Activated CD8-positive, alpha-beta memory T cell treated with anti-CD3 and anti-CD28 coated beads for 24 hours (primary cell): Measurements from ENCODE around the gene KCP.

Experiments used
- DNase-seq: peaks from one replicate; pipeline ENCODE4 v3.0.0-alpha.2; 2020

KCP gene

DNA sequence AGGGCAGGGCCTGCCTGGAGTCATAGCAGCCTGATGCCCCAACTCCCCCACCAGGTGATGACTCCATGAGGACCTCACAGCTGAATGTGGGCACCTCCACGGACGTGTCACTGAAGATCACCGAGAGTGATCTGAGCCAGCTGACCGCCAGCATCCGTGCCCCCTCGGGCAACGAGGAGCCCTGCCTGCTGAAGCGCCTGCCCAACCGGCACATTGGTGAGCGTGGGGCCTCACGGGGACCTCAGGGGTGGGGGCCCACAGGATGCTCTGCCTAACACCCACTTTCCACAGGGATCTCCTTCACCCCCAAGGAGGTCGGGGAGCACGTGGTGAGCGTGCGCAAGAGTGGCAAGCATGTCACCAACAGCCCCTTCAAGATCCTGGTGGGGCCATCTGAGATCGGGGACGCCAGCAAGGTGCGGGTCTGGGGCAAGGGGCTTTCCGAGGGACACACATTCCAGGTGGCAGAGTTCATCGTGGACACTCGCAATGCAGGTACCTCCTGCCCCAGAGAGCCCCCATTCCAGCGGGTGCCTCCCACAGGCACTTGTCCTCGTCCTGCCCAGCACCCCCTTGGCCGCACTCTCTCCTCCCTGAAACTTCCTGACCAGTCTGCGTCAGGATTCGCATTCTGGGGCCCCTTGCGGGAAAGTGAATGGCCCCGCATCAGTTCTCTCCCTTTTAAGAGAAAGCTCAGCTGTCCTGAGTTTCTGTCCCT lies 57.8 kb downstream of the KCP start:
- DNase-seq, result no peak

DNA sequence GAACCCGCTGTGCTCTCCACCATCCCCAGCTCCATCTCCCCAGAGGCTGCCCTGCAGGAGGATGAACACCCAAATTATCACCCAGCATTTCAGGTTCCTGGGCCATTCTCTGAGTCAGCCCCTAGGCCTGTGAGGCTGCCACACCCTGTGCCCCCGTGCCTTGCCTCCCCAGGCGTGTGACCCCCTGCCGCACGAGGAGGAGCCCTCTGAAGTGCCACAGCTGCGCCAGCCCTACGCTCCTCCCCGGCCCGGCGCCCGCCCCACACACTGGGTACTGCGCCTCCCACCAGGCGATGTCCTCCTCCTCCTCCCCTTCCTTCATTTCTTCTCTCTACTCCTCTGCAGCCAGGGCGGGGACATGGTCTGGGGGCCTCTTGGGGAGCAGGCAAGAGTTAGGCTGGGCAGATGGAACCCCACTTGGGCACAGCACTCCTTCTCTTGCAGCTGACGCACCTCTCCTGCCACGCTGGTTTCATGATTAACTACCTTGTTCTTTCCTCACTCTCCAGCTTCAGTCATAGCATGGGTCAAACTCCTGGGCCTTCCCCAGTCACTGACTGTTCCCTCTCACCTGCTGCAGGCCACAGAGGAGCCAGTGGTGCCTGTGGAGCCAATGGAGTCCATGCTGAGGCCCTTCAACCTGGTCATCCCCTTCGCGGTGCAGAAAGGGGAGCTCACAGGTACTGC lies 60.6 kb downstream of the KCP start:
- DNase-seq, result no peak

DNA sequence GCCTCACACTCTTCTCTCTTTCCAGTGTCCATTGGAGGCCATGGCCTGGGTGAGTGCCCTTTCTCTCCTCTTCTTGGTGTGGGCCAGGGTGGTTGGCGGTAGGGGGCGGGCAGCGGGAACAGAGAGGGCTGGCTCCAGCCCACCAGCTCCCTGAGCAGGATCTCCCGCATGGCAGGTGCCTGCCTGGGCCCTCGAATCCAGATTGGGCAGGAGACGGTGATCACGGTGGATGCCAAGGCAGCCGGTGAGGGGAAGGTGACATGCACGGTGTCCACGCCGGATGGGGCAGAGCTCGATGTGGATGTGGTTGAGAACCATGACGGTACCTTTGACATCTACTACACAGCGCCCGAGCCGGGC lies 61.4 kb downstream of the KCP start:
- no peak for DNase-seq

DNA sequence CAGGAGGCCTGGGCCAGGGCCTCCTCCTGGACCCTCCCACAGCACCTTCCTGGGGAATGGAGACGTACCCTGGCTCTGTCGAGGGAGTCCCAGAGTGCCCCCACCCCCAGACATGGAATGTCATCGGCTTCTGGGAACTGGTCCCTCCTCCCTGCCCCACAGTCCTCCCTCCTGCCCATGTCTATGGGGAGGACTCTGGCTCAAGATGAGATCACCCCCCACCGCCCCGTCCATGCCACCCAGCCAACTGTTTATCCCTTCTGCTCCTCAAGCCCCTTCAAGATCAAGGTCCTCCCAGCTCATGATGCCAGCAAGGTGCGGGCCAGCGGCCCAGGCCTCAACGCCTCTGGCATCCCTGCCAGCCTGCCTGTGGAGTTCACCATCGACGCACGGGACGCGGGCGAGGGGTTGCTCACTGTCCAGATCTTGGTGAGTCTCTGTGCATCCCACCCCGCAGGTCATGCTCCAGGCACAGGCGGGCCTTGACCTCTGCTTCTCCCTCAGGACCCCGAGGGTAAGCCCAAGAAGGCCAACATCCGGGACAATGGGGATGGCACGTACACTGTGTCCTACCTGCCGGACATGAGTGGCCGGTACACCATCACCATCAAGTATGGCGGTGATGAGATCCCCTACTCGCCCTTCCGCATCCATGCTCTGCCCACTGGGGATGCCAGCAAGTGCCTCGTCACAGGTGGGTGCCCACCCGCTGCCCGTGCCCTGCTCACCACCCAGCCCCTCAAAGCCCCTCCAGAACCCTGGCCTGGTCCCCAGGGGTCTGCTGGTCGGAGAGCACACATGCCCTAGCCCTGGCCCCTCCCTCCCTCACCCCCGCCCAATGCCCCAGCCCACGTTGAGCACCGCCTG lies 62.0 kb downstream of the KCP start:
- DNase-seq, result no peak

DNA sequence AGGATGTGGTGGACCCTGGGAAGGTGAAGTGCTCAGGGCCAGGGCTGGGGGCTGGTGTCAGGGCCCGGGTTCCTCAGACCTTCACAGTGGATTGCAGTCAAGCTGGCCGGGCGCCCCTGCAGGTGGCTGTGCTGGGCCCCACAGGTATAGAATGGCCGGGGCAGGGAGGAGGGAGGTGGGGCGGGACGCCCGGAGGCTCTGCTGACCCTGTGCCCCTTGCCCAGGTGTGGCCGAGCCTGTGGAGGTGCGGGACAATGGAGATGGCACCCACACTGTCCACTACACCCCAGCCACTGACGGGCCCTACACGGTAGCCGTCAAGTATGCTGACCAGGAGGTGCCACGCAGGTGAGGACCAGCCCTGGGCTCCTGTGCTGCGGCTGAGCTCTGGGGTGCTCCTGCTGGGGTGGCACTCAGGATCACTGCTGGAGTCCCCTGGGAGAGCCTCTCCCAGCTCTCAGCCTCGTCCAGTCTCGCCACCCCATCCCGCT lies 62.7 kb downstream of the KCP start:
- no peak for DNase-seq

- no peak for DNase-seq
These were observed 63.6 kb downstream of the KCP start for GRCh38 chr7:128846781-128847444.

DNA sequence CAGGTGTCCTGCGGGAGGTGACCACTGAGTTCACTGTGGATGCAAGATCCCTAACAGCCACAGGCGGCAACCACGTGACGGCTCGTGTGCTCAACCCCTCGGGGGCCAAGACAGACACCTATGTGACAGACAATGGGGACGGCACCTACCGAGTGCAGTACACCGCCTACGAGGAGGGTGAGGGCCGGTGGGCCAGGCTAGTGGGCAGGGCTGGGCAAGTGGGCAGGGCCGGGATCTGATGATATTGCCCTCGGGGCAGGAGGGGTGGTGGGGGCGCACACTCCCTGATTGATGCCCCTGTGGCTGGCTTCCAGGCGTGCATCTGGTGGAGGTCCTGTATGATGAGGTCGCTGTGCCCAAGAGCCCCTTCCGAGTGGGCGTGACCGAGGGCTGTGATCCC lies 64.5 kb downstream of the KCP start:
- DNase-seq, result no peak

DNA sequence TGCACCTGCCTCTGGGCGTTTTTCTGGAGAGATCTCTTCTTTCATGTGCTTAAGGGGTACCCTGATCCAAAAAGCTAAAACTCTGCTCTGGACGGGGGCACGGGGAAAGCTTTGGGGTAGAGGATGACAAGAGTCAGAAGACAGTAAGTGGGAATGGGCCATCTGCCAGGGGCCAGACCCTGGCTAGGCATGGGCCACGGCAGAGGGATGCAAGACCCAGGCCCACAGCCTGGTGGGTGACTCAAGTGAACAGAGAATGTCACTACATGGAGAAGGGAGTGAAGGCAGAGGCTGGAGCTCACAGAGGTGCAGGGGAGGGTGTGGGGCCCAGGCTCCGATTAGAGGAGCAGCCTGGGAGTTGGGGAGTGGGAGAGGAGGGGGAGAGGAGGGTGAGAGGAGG lies 65.0 kb downstream of the KCP start:
- DNase-seq, result no peak

DNA sequence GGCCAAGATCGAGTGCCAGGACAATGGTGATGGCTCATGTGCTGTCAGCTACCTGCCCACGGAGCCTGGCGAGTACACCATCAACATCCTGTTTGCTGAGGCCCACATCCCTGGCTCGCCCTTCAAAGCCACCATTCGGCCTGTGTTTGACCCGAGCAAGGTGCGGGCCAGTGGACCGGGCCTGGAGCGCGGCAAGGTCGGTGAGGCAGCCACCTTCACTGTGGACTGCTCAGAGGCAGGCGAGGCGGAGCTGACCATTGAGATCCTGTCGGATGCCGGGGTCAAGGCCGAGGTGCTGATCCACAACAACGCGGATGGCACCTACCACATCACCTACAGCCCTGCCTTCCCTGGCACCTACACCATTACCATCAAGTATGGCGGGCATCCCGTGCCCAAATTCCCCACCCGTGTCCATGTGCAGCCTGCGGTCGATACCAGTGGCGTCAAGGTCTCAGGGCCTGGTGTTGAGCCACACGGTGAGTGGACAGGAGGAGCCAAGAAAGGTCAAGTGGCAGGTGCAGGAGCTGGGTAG lies 65.7 kb downstream of the KCP start:
- no peak for DNase-seq

DNA sequence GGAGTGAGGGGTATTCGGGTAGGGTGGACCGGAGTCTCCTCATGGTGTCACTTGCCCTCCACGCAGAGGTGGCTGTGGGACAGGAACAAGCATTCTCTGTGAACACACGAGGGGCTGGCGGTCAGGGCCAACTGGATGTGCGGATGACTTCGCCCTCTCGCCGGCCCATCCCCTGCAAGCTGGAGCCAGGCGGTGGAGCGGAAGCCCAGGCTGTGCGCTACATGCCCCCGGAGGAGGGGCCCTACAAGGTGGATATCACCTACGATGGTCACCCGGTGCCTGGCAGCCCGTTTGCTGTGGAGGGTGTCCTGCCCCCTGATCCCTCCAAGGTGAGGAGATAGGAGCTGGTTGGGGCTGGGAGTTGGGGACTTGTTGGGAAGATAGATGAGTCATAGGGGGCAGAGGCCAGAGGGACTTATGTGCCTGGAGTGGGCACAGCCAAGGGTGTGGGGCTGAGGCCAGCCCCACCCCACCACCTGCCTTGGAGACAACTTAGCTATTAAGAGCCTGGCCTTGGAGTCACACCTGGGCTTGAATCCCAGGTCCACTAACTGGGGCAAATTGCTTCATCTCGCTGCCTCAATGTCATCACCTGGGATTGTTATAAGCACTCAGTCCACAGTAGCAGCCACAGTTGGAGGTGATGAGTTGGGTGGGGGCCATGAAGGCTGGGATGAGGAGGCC lies 66.4 kb downstream of the KCP start:
- no peak for DNase-seq

- DNase-seq, result no peak
These were observed 67.6 kb downstream of the KCP start for GRCh38 chr7:128842674-128843641.

DNA sequence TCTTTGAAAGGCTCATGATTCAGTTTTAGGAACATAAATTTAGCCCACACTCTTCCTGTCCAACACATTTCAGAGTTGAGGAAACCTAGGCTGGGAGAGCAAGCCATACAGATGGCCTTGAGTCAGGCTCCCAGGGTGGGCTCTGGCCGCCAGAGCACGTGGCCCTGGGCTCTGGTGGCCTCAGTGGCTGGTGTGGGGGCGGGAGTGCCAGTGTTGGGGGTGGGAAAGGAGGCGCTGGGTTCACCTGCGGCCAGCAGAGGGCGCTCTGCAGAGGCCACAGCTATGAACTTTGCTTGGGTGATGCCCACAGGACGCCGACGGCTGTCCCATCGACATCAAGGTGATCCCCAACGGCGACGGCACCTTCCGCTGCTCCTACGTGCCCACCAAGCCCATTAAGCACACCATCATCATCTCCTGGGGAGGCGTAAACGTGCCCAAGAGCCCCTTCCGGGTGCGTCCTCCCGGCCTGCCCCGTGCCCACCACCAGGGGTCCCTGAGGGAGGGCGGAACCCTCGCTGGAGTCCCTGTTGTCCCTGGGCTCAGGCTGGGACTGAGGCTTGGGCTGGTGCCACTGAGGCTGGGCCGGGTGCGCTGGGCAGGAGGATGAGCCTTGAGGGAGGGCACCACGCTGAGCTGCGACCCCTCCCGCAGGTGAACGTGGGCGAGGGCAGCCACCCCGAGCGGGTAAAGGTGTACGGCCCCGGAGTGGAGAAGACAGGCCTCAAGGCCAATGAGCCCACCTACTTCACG lies 68.4 kb downstream of the KCP start:
- DNase-seq, result peak; percentile 81

DNA sequence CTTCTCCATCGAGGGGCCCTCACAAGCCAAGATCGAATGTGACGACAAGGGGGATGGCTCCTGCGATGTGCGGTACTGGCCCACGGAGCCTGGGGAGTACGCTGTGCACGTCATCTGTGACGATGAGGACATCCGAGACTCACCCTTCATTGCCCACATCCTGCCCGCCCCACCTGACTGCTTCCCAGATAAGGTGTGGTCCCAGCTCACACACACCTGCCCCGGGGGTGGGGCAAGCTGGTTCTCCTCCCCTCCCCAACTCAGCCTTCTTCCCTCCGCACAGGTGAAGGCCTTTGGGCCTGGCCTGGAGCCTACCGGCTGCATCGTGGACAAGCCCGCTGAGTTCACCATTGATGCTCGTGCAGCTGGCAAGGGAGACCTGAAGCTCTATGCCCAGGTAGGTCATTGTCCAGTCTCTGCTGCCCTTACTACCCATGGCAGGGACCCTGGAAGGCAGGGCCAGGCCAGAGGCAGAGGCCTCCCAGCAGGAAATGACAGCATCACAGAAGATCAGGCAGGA lies 69.3 kb downstream of the KCP start:
- DNase-seq, result no peak

DNA sequence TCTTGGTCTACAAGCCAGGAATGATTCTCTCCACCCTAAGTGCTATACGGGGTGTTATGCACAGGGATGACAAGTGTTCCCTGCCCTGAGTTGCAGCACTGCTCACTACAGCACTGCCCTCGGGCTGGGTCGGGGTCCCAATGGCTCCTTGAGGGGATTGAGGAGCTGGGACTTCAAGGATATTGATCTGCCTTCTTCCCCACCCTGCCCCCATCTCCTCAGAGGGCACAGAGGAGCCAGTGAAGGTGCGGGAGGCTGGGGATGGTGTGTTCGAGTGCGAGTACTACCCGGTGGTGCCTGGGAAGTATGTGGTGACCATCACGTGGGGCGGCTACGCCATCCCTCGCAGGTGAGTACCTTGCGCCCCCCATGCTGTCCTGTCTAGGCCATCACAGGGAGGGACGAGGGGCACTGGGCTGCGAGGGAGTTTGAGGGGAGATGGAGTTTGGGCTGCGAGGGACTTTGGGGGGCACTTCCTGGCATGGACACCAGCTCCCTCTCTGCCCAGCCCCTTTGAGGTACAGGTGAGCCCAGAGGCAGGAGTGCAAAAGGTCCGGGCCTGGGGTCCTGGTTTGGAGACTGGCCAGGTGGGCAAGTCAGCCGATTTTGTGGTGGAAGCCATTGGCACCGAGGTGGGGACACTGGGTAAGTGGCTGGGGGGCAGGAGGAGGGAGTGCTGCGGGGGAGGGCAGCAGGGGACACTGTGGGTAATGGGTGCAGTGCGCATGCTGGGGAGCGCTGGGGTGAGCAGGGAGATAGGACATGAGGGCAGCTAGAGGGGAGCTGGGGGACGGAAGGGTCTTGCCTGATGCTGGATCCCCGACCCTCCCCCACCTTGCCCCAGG lies 70.0 kb downstream of the KCP start:
- no peak for DNase-seq

- no peak for DNase-seq
These were observed 70.7 kb downstream of the KCP start for GRCh38 chr7:128839751-128840177.

GRCh38 chr7:128838981-128839731 lies 71.4 kb downstream of the KCP start:
- DNase-seq, result no peak

- no peak for DNase-seq
These were observed 72.3 kb downstream of the KCP start for GRCh38 chr7:128838109-128838779.

DNA sequence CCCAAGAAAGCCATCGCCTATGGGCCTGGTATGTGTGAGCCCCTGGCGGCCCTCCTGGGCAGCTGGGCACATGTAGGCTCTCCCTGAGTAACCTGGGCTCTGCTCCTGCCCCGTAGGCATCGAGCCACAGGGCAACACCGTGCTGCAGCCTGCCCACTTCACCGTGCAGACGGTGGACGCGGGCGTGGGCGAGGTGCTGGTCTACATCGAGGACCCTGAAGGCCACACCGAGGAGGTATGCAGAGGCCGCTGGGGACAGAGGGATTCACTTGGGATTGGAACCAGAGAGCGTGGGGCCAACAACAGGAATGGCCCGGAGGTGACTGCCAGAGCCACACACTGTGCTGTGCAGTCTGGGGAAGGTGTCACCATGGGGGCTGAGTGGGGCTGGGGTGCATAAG lies 73.0 kb downstream of the KCP start:
- no peak for DNase-seq
